HepG2 (cell line): ENCODE measurements around the gene GJE1. TPM values are rescaled to one million over a fixed set of nuclear protein-coding genes. Genes with fewer than 3 reads are reported as not detected.
"Not testable (repeated sequence)": the region's sequence is repeated elsewhere in the genome, so short reads cannot be mapped to it uniquely, and the experiment has no call there.

Experiments used
- ATAC-seq: fragments of 200-7000 bp; cut with Tn5 transposase; 3 replicates; pipeline ENCODE4 v1.9.1; 2020; ENCODE audit warnings: mild to moderate bottlenecking, moderate library complexity
- BruUV-seq: library from RNA; stranded (reverse); fragments of 400-500 nt; replicated peaks from 2 replicates; lab custom pipeline; 2021; lab: Mats Ljungman, UMichigan
- CTCF ChIA-PET: fragments of 300-600 bp; formaldehyde crosslinking; extraction: SDS; loops from one replicate; lab custom pipeline; 2021; ENCODE audit warnings: low total read pairs, inconsistent platforms, low intra/inter-chr PET ratio; lab: Yijun Ruan, JAX
- POLR2A ChIA-PET: fragments of 350-600 bp; sonication (Branson Sonifier 250); formaldehyde crosslinking; loops from one replicate; lab custom pipeline; 2020; ENCODE audit warnings: antibody characterized with exemption, inconsistent platforms; lab: Yijun Ruan, JAX
- DNase-seq: peaks from one replicate; pipeline ENCODE4 v3.0.0-alpha.2; 2015; ENCODE audit warnings: low spot score
- FAIRE-seq: peaks from 3 replicates; lab custom pipeline; 2011; peaks lifted over from hg19 to GRCh38; lab: Jason Lieb, UNC
- H2AFZ ChIP-seq: one replicate; pipeline ENCODE4 v1.6.1; 2011; ENCODE audit warnings: low read length, inconsistent platforms
- H3K27ac ChIP-seq: fragments of 300-600 bp; 3 replicates; pipeline ENCODE4 v1.8.0; 2011; ENCODE audit warnings: mixed run types, mild to moderate bottlenecking, mixed read lengths, low read length, inconsistent platforms; ENCODE audit not compliant: insufficient read depth; ENCODE audit errors: extremely low read length
- H3K27me3 ChIP-seq, 2 experiments: fragments of 200-600 bp in 1 of 2; 2 replicates in 1 of 2; 3 replicates in 1 of 2; pipeline versions ENCODE4 v1.6.0 to v1.8.0; 2011; ENCODE audit warnings: low read length in 2 of 2, mild to moderate bottlenecking in 2 of 2, moderate library complexity in 2 of 2, inconsistent platforms in 1 of 2; ENCODE audit not compliant: insufficient read depth in 2 of 2, control insufficient read depth in 1 of 2
- H3K36me3 ChIP-seq, 2 experiments: fragments of 200-600 bp in 1 of 2; replicated peaks in 1 of 2; 2 replicates in 1 of 2; 3 replicates in 1 of 2; pipeline versions ENCODE4 v1.5.1 to v1.8.0; 2011; ENCODE audit warnings: low read length in 2 of 2, inconsistent platforms in 1 of 2; ENCODE audit not compliant: insufficient read depth in 2 of 2, control insufficient read depth in 1 of 2
- H3K4me1 ChIP-seq: 2 replicates; pipeline ENCODE4 v1.5.1; 2012; ENCODE audit warnings: low read length, inconsistent platforms; ENCODE audit not compliant: insufficient read depth
- H3K4me2 ChIP-seq: 2 replicates; pipeline ENCODE4 v1.6.0; 2011; ENCODE audit warnings: low read depth, low read length, inconsistent platforms
- H3K4me3 ChIP-seq, 3 experiments: fragments of 200-600 bp in 1 of 3; sonication (generic), shearing (Covaris generic) in 1 of 3; replicated peaks in 1 of 3; 2 replicates each; pipeline ENCODE4 v1.5.1; 2011 to 2016; ENCODE audit warnings: low read length in 3 of 3, inconsistent platforms in 2 of 3, low read depth in 2 of 3, mild to moderate bottlenecking in 2 of 3, control low read depth in 1 of 3, mixed read lengths in 1 of 3; ENCODE audit not compliant: insufficient read depth in 1 of 3
- H3K79me2 ChIP-seq: one replicate; pipeline ENCODE4 v1.6.1; 2011; ENCODE audit warnings: low read length, inconsistent platforms; ENCODE audit not compliant: insufficient read depth
- H3K9ac ChIP-seq: 2 replicates; pipeline ENCODE4 v1.6.0; 2011; ENCODE audit warnings: mild to moderate bottlenecking, low read depth, low read length, inconsistent platforms; ENCODE audit not compliant: insufficient read depth
- H3K9me3 ChIP-seq: 2 replicates; pipeline ENCODE4 v1.5.1; 2012; ENCODE audit warnings: mild to moderate bottlenecking, low read length
- H4K20me1 ChIP-seq: 2 replicates; pipeline ENCODE4 v1.6.0; 2011; ENCODE audit warnings: inconsistent platforms, mild to moderate bottlenecking, low read length, moderate library complexity; ENCODE audit not compliant: insufficient read depth
- STAG1 ChIP-seq: sonication (generic); formaldehyde crosslinking; IDR thresholded peaks from 2 replicates; pipeline ENCODE4 v1.4.0; 2020; ENCODE audit warnings: missing genetic modification reagents
- ZNF224 ChIP-seq: sonication (generic); formaldehyde crosslinking; IDR thresholded peaks from 2 replicates; pipeline ENCODE4 v1.5.0; 2020; ENCODE audit warnings: mild to moderate bottlenecking, missing genetic modification reagents
- WGBS: methylation state at CpG from one replicate; pipeline ENCODE4 v1.1.6; 2017; ENCODE audit warnings: low lambda C conversion rate; 5-methylcytosine and 5-hydroxymethylcytosine counted together
- in situ Hi-C: cut with HindIII; loops from 2 replicates; pipeline ENCODE4 v1.10.0; 2017; ENCODE audit warnings: low pct_unique_long_range_greater_than_20kb; ENCODE audit not compliant: extremely low pct_ligation_motif_present
- intact Hi-C: fragments of 100-400 bp; cut with micrococcal nuclease; formaldehyde crosslinking; loops from one replicate; pipeline ENCODE4 v1.10.0; 2022; ENCODE audit not compliant: unreplicated experiment
- polyA plus RNA-seq, 8 experiments: library from polyadenylated mRNA; depleted of rRNA in 3 of 8; stranded (reverse) in 7 of 8; unstranded in 1 of 8; fragments of >200 nt; fragmentation: Illumina TruSeq in 4 of 8; extraction: Trizol in 4 of 8; gene quantifications; 2 replicates each; pipeline versions ENCODE4 v1.2.1 to v1.2.3, GENCODE V29; 2011 to 2016; ENCODE audit warnings: low read depth in 4 of 8, missing spikeins in 1 of 8, mixed read lengths in 1 of 8; ENCODE audit not compliant: insufficient read depth in 1 of 8
- total RNA-seq, 5 experiments: library from RNA; depleted of rRNA; stranded (reverse); fragments of >200 nt; fragmentation: Illumina TruSeq; extraction: Trizol; gene quantifications; 2 replicates each; pipeline ENCODE4 v1.2.3, GENCODE V29; 2016; ENCODE audit warnings: low read depth in 1 of 5
- TF ChIP-seq, protein P1 (sequence below): sonication (generic); formaldehyde crosslinking; IDR thresholded peaks from 2 replicates; pipeline ENCODE4 v1.5.0; 2020; ENCODE audit warnings: mild to moderate bottlenecking, missing genetic modification reagents, moderate library complexity

Gene GJE1
- total and polyA plus RNA-seq, 2 of the 13 experiments (the other 11 are each of a cell fraction or from before 2014, with no cell fraction given) = not detected

- Histone ChIP-seq H4K20me1 (peaks cover 8% of the 10 kb centered on the region), H3K79me2 (peaks cover 89% of the 10 kb centered on the region), H3K9ac (no peak overlapping the region), H3K27ac (peak overlapping the region; percentile 1), H3K9me3 (no peaks in the 10 kb centered on the region), H2AFZ (no peak overlapping the region), H3K4me1 (peaks cover 6% of the 10 kb centered on the region), H3K36me3 (no peaks in the 10 kb centered on the region), H3K27me3 (no peaks in the 10 kb centered on the region), H3K4me3 (no peak overlapping the region), H3K4me2 (no peak overlapping the region)
- in situ Hi-C loops = no loop called here
- WGBS = 70% methylated on average over 5 of the region's 5 CpGs
- ATAC-seq (peak; percentile 75), DNase-seq (peak; percentile 30), FAIRE-seq (no peak)
- POLR2A ChIA-PET = interaction anchor here (2.6 kb wide), 1 partner anchor 9 kb away, joined by 19 read pairs; the partner anchor contains the start of genes NMBR and VTA1
- TF ChIP-seq STAG1 (CRISPR knock-in tag) (peak; percentile 64), ZNF224 (CRISPR knock-in tag) (no peak)
- TF ChIP-seq, protein P1, sequence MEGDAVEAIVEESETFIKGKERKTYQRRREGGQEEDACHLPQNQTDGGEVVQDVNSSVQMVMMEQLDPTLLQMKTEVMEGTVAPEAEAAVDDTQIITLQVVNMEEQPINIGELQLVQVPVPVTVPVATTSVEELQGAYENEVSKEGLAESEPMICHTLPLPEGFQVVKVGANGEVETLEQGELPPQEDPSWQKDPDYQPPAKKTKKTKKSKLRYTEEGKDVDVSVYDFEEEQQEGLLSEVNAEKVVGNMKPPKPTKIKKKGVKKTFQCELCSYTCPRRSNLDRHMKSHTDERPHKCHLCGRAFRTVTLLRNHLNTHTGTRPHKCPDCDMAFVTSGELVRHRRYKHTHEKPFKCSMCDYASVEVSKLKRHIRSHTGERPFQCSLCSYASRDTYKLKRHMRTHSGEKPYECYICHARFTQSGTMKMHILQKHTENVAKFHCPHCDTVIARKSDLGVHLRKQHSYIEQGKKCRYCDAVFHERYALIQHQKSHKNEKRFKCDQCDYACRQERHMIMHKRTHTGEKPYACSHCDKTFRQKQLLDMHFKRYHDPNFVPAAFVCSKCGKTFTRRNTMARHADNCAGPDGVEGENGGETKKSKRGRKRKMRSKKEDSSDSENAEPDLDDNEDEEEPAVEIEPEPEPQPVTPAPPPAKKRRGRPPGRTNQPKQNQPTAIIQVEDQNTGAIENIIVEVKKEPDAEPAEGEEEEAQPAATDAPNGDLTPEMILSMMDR (CRISPR knock-in tag) = peak; percentile 53
- BruUV-seq = no TSS peak
- CTCF ChIA-PET = interaction anchor here (1.4 to 2.6 kb wide), 2 partner anchors 51 to 232 kb away, joined by 8 to 18 read pairs; no protein-coding TSS in a partner anchor
- intact Hi-C loops = loop anchor here (1.0 kb wide), 2 partner anchors 51 to 232 kb away; no protein-coding TSS in a partner anchor
Measured at GRCh38 chr6:142155895-142156757, 23.4 kb downstream of the GJE1 start.

DNA sequence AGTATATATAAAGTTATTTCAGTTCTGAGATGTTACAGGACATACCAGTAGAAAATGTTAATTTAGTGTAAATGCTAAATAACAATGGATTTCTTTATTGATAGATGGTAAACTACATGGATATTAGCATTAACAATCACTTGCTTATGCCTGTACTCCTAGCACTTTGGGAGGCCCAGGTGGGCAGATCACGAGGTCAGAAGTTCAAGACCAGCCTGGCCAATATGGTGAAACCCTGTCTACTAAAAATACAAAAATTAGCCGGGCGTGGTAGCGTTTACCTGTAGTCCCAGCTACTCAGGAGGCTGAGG is 24.0 kb downstream of the GJE1 start:
- peaks cover 90% of the 10 kb centered on the region for H3K79me2 ChIP-seq
- H3K4me2 ChIP-seq, FAIRE-seq, ATAC-seq, H3K36me3 ChIP-seq, H4K20me1 ChIP-seq, DNase-seq, H3K27me3 ChIP-seq, H3K27ac ChIP-seq, H3K4me3 ChIP-seq, in situ Hi-C loops, BruUV-seq, H3K4me1 ChIP-seq, H3K9ac ChIP-seq, H2AFZ ChIP-seq, H3K9me3 ChIP-seq: not testable (repeated sequence)
- POLR2A ChIA-PET = interaction anchor here (2.6 kb wide), 1 partner anchor 10 kb away, joined by 19 read pairs; the partner anchor contains the start of genes NMBR and VTA1
- CTCF ChIA-PET = interaction anchor here (1.4 to 2.6 kb wide), 2 partner anchors 51 to 232 kb away, joined by 8 to 18 read pairs; no protein-coding TSS in a partner anchor
- intact Hi-C loops = loop anchor here (1.0 kb wide), 2 partner anchors 51 to 232 kb away; no protein-coding TSS in a partner anchor
- 87% methylated on average over 4 of the region's 4 CpGs for whole genome bisulfite sequencing
